Neural cell (in vitro differentiated cells): ENCODE measurements around the gene CLDND1. TPM values are rescaled to one million over a fixed set of nuclear protein-coding genes. Genes with fewer than 3 reads are reported as not detected.

Source experiments
- H2AFZ ChIP-seq: fragments of 200-600, 300-800 bp; sonication (generic), shearing (Covaris generic); 2 replicates; pipeline ENCODE4 v1.6.0; 2014; ENCODE audit warnings: low read depth, mild to moderate bottlenecking, antibody characterized with exemption, low read length, moderate library complexity
- H3F3A ChIP-seq: fragments of 200-600 bp; shearing (Covaris generic); 2 replicates; pipeline ENCODE4 v1.6.1; 2016; ENCODE audit warnings: mild to moderate bottlenecking, moderate library complexity, mixed read lengths, antibody characterized with exemption, low read length; ENCODE audit not compliant: insufficient read depth, poor library complexity, severe bottlenecking
- H3K27ac ChIP-seq: fragments of 200-600, 300-800 bp; sonication (generic), shearing (Covaris generic); 2 replicates; pipeline ENCODE4 v1.5.1; 2014; ENCODE audit warnings: mild to moderate bottlenecking, low read length, moderate library complexity
- H3K27me3 ChIP-seq: fragments of 300-800, 200-600 bp; sonication (generic), shearing (Covaris generic); 2 replicates; pipeline ENCODE4 v1.6.0; 2014; ENCODE audit warnings: mild to moderate bottlenecking, low read depth, low read length, moderate library complexity; ENCODE audit not compliant: insufficient read depth
- H3K36me3 ChIP-seq: fragments of 300-800, 200-600 bp; sonication (generic), shearing (Covaris generic); 2 replicates; pipeline ENCODE4 v1.5.1; 2014; ENCODE audit warnings: mild to moderate bottlenecking, antibody characterized with exemption, low read length, moderate library complexity; ENCODE audit not compliant: insufficient read depth
- H3K4me2 ChIP-seq: fragments of 300-800, 200-600 bp; sonication (generic), shearing (Covaris generic); 2 replicates; pipeline ENCODE4 v1.6.0; 2014; ENCODE audit warnings: mild to moderate bottlenecking, low read length
- H3K4me3 ChIP-seq: fragments of 300-800, 200-600 bp; sonication (generic), shearing (Covaris generic); 2 replicates; pipeline ENCODE4 v1.5.1; 2014; ENCODE audit warnings: mild to moderate bottlenecking, low read length, moderate library complexity
- H3K79me2 ChIP-seq: fragments of 200-600 bp; shearing (Covaris generic); replicated peaks from 2 replicates; pipeline ENCODE4 v1.6.0; 2014; ENCODE audit warnings: mild to moderate bottlenecking, low read length, moderate library complexity; ENCODE audit not compliant: insufficient read depth
- H3K9ac ChIP-seq: fragments of 300-800, 200-600 bp; sonication (generic), shearing (Covaris generic); 2 replicates; pipeline ENCODE4 v1.6.1; 2016; ENCODE audit warnings: mild to moderate bottlenecking, low read length, mixed read lengths
- H3K9me2 ChIP-seq: fragments of 200-600 bp; shearing (Covaris generic); 2 replicates; pipeline ENCODE4 v1.6.1; 2016; ENCODE audit warnings: mild to moderate bottlenecking, low read length, mixed read lengths; ENCODE audit not compliant: insufficient read depth
- H3K9me3 ChIP-seq: fragments of 200-600, 300-800 bp; sonication (generic), shearing (Covaris generic); 2 replicates; pipeline ENCODE4 v1.6.1; 2016; ENCODE audit warnings: mild to moderate bottlenecking, mixed run types, low read length, moderate library complexity, mixed read lengths
- H4K20me1 ChIP-seq: fragments of 200-600 bp; shearing (Covaris generic); 2 replicates; pipeline ENCODE4 v1.6.1; 2016; ENCODE audit warnings: mild to moderate bottlenecking, mixed run types; ENCODE audit not compliant: insufficient read depth
- EP300 ChIP-seq: fragments of 450-650 bp; conservative IDR thresholded peaks from 2 replicates; pipeline ENCODE4 v1.6.1; 2014; ENCODE audit warnings: antibody characterized with exemption, mild to moderate bottlenecking, moderate library complexity; ENCODE audit not compliant: poor library complexity, severe bottlenecking
- EZH2 ChIP-seq: fragments of 200-600, 300-800 bp; shearing (Covaris generic), sonication (generic); IDR thresholded peaks from 2 replicates; pipeline ENCODE4 v1.6.1; 2014; ENCODE audit warnings: antibody characterized with exemption, low read length, borderline replicate concordance, mild to moderate bottlenecking; ENCODE audit not compliant: insufficient read depth, poor library complexity, severe bottlenecking
- MXI1 ChIP-seq: fragments of 450-650 bp; conservative IDR thresholded peaks from 2 replicates; pipeline ENCODE4 v1.6.1; 2014; ENCODE audit warnings: antibody characterized with exemption, mild to moderate bottlenecking; ENCODE audit not compliant: poor library complexity, severe bottlenecking
- POLR2AphosphoS5 ChIP-seq: IDR thresholded peaks from 2 replicates; pipeline ENCODE4 v1.6.1; 2012
- RAD21 ChIP-seq: fragments of 450-650 bp; conservative IDR thresholded peaks from 2 replicates; pipeline ENCODE4 v1.6.1; 2014; ENCODE audit warnings: antibody characterized with exemption, mild to moderate bottlenecking, moderate library complexity
- REST ChIP-seq: IDR thresholded peaks from 2 replicates; pipeline ENCODE4 v1.6.1; 2012; ENCODE audit warnings: borderline replicate concordance
- SMC3 ChIP-seq: fragments of 450-650 bp; conservative IDR thresholded peaks from 2 replicates; pipeline ENCODE4 v1.6.1; 2014; ENCODE audit warnings: antibody characterized with exemption, mild to moderate bottlenecking, moderate library complexity; ENCODE audit not compliant: poor library complexity
- TAF1 ChIP-seq: IDR thresholded peaks from 2 replicates; pipeline ENCODE4 v1.6.1; 2012; ENCODE audit warnings: low read depth
- polyA plus RNA-seq: library from polyadenylated mRNA; depleted of rRNA; stranded (reverse); fragments of >200 nt; gene quantifications from 2 replicates; pipeline ENCODE4 v1.2.3, GENCODE V29; 2014
- TF ChIP-seq, protein P1 (sequence below): fragments of 450-650 bp; IDR thresholded peaks from 2 replicates; pipeline ENCODE4 v1.5.1; 2014; ENCODE audit warnings: antibody characterized with exemption, mild to moderate bottlenecking, moderate library complexity; ENCODE audit not compliant: poor library complexity, severe bottlenecking

The CLDND1 gene
- polyA plus RNA-seq, 1 donor from 2014 or later = 162 TPM

DNA sequence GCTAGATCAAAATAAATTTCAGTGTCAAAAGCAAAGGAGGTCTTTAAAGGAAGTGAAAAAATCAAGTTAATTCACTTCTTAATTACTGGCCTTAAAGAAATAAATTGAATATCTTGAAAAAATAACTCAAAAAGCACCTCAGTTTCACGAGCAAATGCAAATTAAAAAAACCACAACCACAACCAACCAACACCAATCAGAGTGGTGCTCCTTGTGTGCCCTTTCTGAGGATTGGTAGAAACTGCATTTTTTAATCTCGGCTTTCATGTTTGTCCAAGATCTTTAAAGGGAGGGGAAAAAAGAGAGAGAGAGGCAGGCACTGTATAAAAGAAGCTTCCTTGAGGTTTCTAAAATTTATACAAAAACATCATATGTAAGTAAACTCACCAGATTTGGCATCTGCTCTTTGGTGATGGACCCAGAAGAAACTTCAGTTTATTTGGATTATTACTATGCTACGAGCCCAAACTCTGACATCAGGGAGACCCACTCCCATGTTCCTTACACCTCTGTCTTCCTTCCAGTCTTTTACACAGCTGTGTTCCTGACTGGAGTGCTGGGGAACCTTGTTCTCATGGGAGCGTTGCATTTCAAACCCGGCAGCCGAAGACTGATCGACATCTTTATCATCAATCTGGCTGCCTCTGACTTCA lies 9.0 kb upstream of the CLDND1 start, which contains the start of gene GPR15:
Gene GPR15 (plus strand): TSS at position 357 of the 653 bp plus-strand sequence. CDS start 56 bp downstream, at position 413.
- H3K36me3 ChIP-seq = no peaks in the 10 kb centered on the region

DNA sequence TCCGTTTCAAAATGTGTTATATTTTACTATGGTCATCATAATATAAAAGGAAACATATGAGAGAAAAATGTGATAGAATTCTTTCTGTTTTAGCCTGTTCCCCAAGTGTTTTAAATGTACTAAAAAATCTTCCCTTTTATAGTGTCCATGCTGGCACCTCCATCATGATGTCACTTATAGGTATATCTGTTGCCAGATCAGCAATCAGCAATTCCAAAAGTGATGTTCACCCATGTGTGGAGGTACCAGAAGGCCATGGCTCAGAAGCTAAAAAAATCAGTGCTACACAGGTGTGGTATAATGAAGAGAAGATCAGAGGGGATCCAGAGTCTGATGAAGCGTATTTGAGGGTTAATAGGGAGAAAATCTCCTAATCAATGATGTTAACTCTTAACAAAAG lies 8.0 kb upstream of the CLDND1 start:
- no peak overlapping the region for H3K27ac ChIP-seq
- no peaks in the 10 kb centered on the region for H3K36me3 ChIP-seq
- H3K4me3 ChIP-seq = no peak overlapping the region
- H3F3A ChIP-seq = no peaks in the 10 kb centered on the region
- no peaks in the 10 kb centered on the region for H4K20me1 ChIP-seq
- no peak overlapping the region for H3K4me2 ChIP-seq
- H3K27me3 ChIP-seq = no peaks in the 10 kb centered on the region
- no peaks in the 10 kb centered on the region for H3K9me3 ChIP-seq
- no peaks in the 10 kb centered on the region for H3K9me2 ChIP-seq
- no peaks in the 10 kb centered on the region for H3K79me2 ChIP-seq
- H2AFZ ChIP-seq = no peak overlapping the region
- no peak overlapping the region for H3K9ac ChIP-seq
- no peak for TF ChIP-seq POLR2AphosphoS5
- TF ChIP-seq REST = no peak
- no peak for TF ChIP-seq RAD21
- TF ChIP-seq EP300 = no peak
- TF ChIP-seq SMC3 = no peak
- no peak for TF ChIP-seq TAF1
- no peak for TF ChIP-seq MXI1

More for the DNA sequence above, 9.0 kb upstream of the CLDND1 start, which contains the start of gene GPR15:
- TF ChIP-seq, protein P1, sequence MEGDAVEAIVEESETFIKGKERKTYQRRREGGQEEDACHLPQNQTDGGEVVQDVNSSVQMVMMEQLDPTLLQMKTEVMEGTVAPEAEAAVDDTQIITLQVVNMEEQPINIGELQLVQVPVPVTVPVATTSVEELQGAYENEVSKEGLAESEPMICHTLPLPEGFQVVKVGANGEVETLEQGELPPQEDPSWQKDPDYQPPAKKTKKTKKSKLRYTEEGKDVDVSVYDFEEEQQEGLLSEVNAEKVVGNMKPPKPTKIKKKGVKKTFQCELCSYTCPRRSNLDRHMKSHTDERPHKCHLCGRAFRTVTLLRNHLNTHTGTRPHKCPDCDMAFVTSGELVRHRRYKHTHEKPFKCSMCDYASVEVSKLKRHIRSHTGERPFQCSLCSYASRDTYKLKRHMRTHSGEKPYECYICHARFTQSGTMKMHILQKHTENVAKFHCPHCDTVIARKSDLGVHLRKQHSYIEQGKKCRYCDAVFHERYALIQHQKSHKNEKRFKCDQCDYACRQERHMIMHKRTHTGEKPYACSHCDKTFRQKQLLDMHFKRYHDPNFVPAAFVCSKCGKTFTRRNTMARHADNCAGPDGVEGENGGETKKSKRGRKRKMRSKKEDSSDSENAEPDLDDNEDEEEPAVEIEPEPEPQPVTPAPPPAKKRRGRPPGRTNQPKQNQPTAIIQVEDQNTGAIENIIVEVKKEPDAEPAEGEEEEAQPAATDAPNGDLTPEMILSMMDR = no peak
- TF ChIP-seq MXI1 = no peak
- no peak for TF ChIP-seq TAF1
- no peak for TF ChIP-seq SMC3
- TF ChIP-seq POLR2AphosphoS5 = no peak
- no peak for TF ChIP-seq EZH2
- TF ChIP-seq RAD21 = no peak
- TF ChIP-seq REST = no peak
- TF ChIP-seq EP300 = no peak
- Histone ChIP-seq H3K79me2 (no peaks in the 10 kb centered on the region), H3K9ac (no peak within 1 kb of the TSS), H2AFZ (no peak within 1 kb of the TSS), H3K27ac (no peak within 1 kb of the TSS), H4K20me1 (no peaks in the 10 kb centered on the region), H3K9me3 (no peaks in the 10 kb centered on the region), H3K4me2 (no peak within 1 kb of the TSS), H3K4me3 (no peak within 1 kb of the TSS), H3K9me2 (no peaks in the 10 kb centered on the region), H3F3A (no peaks in the 10 kb centered on the region), H3K27me3 (no peaks in the 10 kb centered on the region)
